ENCODE measurements around the gene JAK3. TPM values are rescaled to one million over a fixed set of nuclear protein-coding genes. Genes with fewer than 3 reads are reported as not detected.
A peak's percentile ranks its signal among the peaks of the same experiment; 100 is the strongest.
"Not testable (repeated sequence)": the region's sequence is repeated elsewhere in the genome, so short reads cannot be mapped to it uniquely, and the experiment has no call there.

JAK3 gene
- total RNA-seq, 1 donor from 2014 or later: 256 TPM

GRCh38 chr19:17806945-17807344, 40.8 kb downstream of the JAK3 start:
- peaks cover 17% of the 10 kb centered on the region for H3K4me1 Mint-ChIP-seq
- ChIA-PET CTCF (no interaction called here), POLR2A (no interaction called here)
- DNase-seq (no peak), ATAC-seq (ENCODE audit: low read depth) (no peak)
- H3K9me3 Mint-ChIP-seq: no peaks in the 10 kb centered on the region
- intact Hi-C loops (cut with micrococcal nuclease): no loop called here
- TF ChIP-seq, protein P1, sequence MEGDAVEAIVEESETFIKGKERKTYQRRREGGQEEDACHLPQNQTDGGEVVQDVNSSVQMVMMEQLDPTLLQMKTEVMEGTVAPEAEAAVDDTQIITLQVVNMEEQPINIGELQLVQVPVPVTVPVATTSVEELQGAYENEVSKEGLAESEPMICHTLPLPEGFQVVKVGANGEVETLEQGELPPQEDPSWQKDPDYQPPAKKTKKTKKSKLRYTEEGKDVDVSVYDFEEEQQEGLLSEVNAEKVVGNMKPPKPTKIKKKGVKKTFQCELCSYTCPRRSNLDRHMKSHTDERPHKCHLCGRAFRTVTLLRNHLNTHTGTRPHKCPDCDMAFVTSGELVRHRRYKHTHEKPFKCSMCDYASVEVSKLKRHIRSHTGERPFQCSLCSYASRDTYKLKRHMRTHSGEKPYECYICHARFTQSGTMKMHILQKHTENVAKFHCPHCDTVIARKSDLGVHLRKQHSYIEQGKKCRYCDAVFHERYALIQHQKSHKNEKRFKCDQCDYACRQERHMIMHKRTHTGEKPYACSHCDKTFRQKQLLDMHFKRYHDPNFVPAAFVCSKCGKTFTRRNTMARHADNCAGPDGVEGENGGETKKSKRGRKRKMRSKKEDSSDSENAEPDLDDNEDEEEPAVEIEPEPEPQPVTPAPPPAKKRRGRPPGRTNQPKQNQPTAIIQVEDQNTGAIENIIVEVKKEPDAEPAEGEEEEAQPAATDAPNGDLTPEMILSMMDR (IDR thresholded peaks at IDR 0.05): no peak
- H3K27me3 Mint-ChIP-seq: peaks cover 11% of the 10 kb centered on the region
- no peaks in the 10 kb centered on the region for H3K36me3 Mint-ChIP-seq (ENCODE audit: low read depth)
- no peak overlapping the region for H3K4me3 Mint-ChIP-seq
- H3K27ac Mint-ChIP-seq: no peak overlapping the region

GRCh38 chr19:17805427-17805826, 42.4 kb downstream of the JAK3 start:
- TF ChIP-seq, protein P1 (IDR thresholded peaks at IDR 0.05): no peak
- Mint-ChIP-seq H3K27me3 (peaks cover 9% of the 10 kb centered on the region), H3K4me1 (peaks cover 17% of the 10 kb centered on the region), H3K9me3 (no peaks in the 10 kb centered on the region), H3K27ac (no peak overlapping the region), H3K36me3 (ENCODE audit: low read depth) (no peaks in the 10 kb centered on the region), H3K4me3 (no peak overlapping the region)
- intact Hi-C loops (cut with micrococcal nuclease): no loop called here
- ATAC-seq (ENCODE audit: low read depth): no peak
- DNase-seq: no peak
- CTCF ChIA-PET: no interaction called here
- POLR2A ChIA-PET: interaction anchor here (0.5 kb wide), 1 partner anchor 20 kb away, joined by 4 read pairs; no protein-coding TSS in a partner anchor

DNA sequence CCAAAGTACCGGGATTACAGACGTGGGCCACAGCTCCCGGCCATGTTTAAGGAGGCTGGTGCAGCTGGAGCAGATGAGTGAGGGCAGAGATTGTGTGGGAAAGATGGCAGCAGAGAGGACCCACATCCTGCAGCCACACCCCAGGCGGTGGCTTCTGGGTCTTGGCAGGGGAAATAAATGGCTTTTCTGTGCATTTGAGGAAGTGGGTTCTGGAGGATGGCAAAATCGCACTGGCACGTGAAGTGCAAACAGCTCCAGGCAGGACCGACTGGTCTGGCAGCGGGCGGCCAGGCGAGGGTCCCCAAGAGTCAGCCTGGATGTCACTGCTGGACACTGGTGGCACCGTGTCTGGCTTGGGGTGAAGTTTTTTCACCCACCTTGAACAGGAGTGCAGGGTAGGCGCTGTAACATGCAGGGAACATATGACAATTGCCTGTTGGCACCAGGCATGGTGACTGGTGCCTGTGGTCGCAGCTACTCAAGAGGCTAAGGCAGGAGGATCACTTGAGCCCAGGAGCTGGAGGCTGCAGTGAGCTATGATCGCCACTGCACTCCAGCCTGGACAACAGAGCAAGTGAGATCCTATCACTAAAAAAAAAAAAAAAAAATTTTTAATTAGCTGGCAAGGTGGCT, 44.4 kb downstream of the JAK3 start:
- TF ChIP-seq, protein P1 (IDR thresholded peaks at IDR 0.05): no peak
- POLR2A ChIA-PET: interaction anchor here (0.9 to 2.2 kb wide), 3 partner anchors 44 to 56 kb away, joined by 3 to 6 read pairs (median 5); partner anchors contain the start of gene JAK3
- Mint-ChIP-seq H3K4me3 (peak overlapping the region; percentile 42), H3K27ac (peak overlapping the region; percentile 30), H3K27me3 (peaks cover 9% of the 10 kb centered on the region), H3K9me3 (no peaks in the 10 kb centered on the region), H3K4me1 (peaks cover 17% of the 10 kb centered on the region), H3K36me3 (ENCODE audit: low read depth) (no peaks in the 10 kb centered on the region)
- ATAC-seq (ENCODE audit: low read depth) (peak; percentile 34), DNase-seq (no peak)
- CTCF ChIA-PET: no interaction called here
- intact Hi-C loops (cut with micrococcal nuclease): no loop called here

- Mint-ChIP-seq H3K4me3 (no peak overlapping the region), H3K4me1 (peaks cover 11% of the 10 kb centered on the region), H3K9me3 (no peaks in the 10 kb centered on the region), H3K36me3 (ENCODE audit: low read depth) (no peaks in the 10 kb centered on the region), H3K27ac (no peak overlapping the region), H3K27me3 (peaks cover 4% of the 10 kb centered on the region)
- DNase-seq: no peak
- no peak for ATAC-seq (ENCODE audit: low read depth)
- ChIA-PET CTCF (interaction anchor here (1.0 to 1.5 kb wide), 2 partner anchors 24 to 53 kb away, joined by 4 to 5 read pairs; no protein-coding TSS in a partner anchor), POLR2A (interaction anchor here (0.6 to 2.2 kb wide), 5 partner anchors 27 to 391 kb away, joined by 3 to 6 read pairs (median 5); partner anchors contain the start of gene JAK3)
- TF ChIP-seq, protein P1 (IDR thresholded peaks at IDR 0.05): no peak
- intact Hi-C loops (cut with micrococcal nuclease): no loop called here
These were observed 45.5 kb downstream of the JAK3 start for GRCh38 chr19:17802137-17802858.

- H3K4me3 Mint-ChIP-seq; DNase-seq; H3K36me3 Mint-ChIP-seq (ENCODE audit: low read depth); ATAC-seq (ENCODE audit: low read depth); H3K27ac Mint-ChIP-seq; intact Hi-C loops (cut with micrococcal nuclease); H3K9me3 Mint-ChIP-seq: not testable (repeated sequence)
- POLR2A ChIA-PET: interaction anchor here (0.6 kb wide), 2 partner anchors 14 to 347 kb away, joined by 3 read pairs; no protein-coding TSS in a partner anchor
- peaks cover 30% of the 10 kb centered on the region for H3K4me1 Mint-ChIP-seq
- peaks cover 15% of the 10 kb centered on the region for H3K27me3 Mint-ChIP-seq
- CTCF ChIA-PET: interaction anchor here (0.6 kb wide), 1 partner anchor 99 kb away, joined by 3 read pairs; no protein-coding TSS in a partner anchor
These were observed 49.2 kb downstream of the JAK3 start for GRCh38 chr19:17798599-17798998.
